Measurements from ENCODE around the gene XPO4. TPM values are rescaled to one million over a fixed set of nuclear protein-coding genes. Genes with fewer than 3 reads are reported as not detected.

Gene XPO4
- total RNA-seq, 1 donor from 2014 or later, result 27.4 TPM

DNA sequence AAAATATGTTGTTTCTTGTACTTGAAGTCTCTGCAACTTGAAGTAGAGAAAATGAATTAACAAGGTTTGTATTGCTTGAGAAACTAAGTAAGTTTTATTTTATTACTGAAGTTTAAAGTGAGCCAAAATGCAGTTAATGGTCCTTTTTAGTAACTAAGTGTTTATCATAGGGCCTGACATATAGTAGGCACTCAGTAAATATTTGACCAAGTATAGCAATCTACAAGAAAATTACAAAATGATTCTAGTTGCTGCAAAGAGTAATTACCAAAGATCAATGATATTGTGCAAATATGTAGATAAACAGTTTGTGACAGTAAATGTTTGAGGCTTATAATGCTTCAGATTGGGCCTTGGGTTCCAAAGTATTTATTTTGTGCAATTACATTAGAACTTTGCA, 2.4 kb upstream of the XPO4 start:
- Mint-ChIP-seq H3K27me3 (peaks cover 2% of the 10 kb centered on the region), H3K27ac (no peak overlapping the region), H3K4me1 (peaks cover 19% of the 10 kb centered on the region), H3K9me3 (no peaks in the 10 kb centered on the region), H3K4me3 (no peak overlapping the region), H3K36me3 (ENCODE audit: low read depth) (peaks cover 10% of the 10 kb centered on the region)
- ATAC-seq (ENCODE audit: low read depth), result no peak
- ChIA-PET CTCF (no interaction called here), POLR2A (no interaction called here)
- TF ChIP-seq, protein P1, sequence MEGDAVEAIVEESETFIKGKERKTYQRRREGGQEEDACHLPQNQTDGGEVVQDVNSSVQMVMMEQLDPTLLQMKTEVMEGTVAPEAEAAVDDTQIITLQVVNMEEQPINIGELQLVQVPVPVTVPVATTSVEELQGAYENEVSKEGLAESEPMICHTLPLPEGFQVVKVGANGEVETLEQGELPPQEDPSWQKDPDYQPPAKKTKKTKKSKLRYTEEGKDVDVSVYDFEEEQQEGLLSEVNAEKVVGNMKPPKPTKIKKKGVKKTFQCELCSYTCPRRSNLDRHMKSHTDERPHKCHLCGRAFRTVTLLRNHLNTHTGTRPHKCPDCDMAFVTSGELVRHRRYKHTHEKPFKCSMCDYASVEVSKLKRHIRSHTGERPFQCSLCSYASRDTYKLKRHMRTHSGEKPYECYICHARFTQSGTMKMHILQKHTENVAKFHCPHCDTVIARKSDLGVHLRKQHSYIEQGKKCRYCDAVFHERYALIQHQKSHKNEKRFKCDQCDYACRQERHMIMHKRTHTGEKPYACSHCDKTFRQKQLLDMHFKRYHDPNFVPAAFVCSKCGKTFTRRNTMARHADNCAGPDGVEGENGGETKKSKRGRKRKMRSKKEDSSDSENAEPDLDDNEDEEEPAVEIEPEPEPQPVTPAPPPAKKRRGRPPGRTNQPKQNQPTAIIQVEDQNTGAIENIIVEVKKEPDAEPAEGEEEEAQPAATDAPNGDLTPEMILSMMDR (IDR thresholded peaks at IDR 0.05), result no peak
- DNase-seq, result no peak
- intact Hi-C loops (cut with micrococcal nuclease), result loop anchor here (5.0 kb wide), 3 partner anchors 203 to 1043 kb away; partner anchors contain the start of genes IL17D, ZDHHC20 and ZMYM5

DNA sequence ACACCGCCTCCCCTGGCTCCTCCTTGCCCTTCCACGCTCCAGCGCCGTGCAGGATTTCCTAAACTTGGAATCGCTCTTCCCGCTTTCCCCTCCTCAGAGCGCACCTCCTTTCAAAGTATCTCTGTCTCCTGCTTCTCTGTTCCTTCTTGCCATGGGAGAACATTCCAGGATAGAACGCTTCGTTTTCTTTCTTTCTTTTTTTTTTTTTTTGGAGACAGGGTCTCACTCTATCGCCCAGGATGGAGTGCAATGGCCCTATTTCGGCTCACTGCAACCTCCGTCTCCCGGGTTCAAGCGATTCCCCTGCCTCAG, 574 bp upstream of the XPO4 start:
- no peaks in the 10 kb centered on the region for H3K9me3 Mint-ChIP-seq
- DNase-seq (no peak), ATAC-seq (ENCODE audit: low read depth) (no peak)
- peaks cover 2% of the 10 kb centered on the region for H3K27me3 Mint-ChIP-seq
- CTCF ChIA-PET, result no interaction called here
- intact Hi-C loops (cut with micrococcal nuclease), result loop anchor here (1.0 to 5.0 kb wide), 7 partner anchors 201 to 1041 kb away; partner anchors contain the start of genes CRYL1, IL17D, MICU2 and MRPL57
- TF ChIP-seq, protein P1 (IDR thresholded peaks at IDR 0.05), result no peak
- H3K36me3 Mint-ChIP-seq (ENCODE audit: low read depth), result peaks cover 20% of the 10 kb centered on the region
- peak overlapping the region; percentile 81 for H3K27ac Mint-ChIP-seq
- H3K4me1 Mint-ChIP-seq, result peaks cover 30% of the 10 kb centered on the region
- peak overlapping the region; percentile 90 for H3K4me3 Mint-ChIP-seq
- POLR2A ChIA-PET, result interaction anchor here (0.5 to 3.1 kb wide), 9 partner anchors 8 to 1121 kb away, joined by 3 to 19 read pairs (median 3); partner anchors contain the start of genes EEF1AKMT1, MICU2 and PSPC1

GRCh38 chr13:20901668-20902437, 693 bp downstream of the XPO4 start:
- peak overlapping the region; percentile 91 for H3K4me3 Mint-ChIP-seq
- TF ChIP-seq, protein P1 (IDR thresholded peaks at IDR 0.05), result no peak
- CTCF ChIA-PET, result no interaction called here
- POLR2A ChIA-PET, result interaction anchor here (0.5 to 3.1 kb wide), 7 partner anchors 109 to 1119 kb away, joined by 3 to 19 read pairs (median 3); partner anchors contain the start of genes EEF1AKMT1, MICU2, MRPL57 and PSPC1
- DNase-seq, result peak; percentile 30
- intact Hi-C loops (cut with micrococcal nuclease), result loop anchor here (1.0 to 5.0 kb wide), 8 partner anchors 129 to 1040 kb away; partner anchors contain the start of genes CRYL1, EEF1AKMT1, IFT88 and IL17D
- ATAC-seq (ENCODE audit: low read depth), result peak; percentile 18
- peaks cover 35% of the 10 kb centered on the region for H3K4me1 Mint-ChIP-seq
- no peaks in the 10 kb centered on the region for H3K9me3 Mint-ChIP-seq
- peak overlapping the region; percentile 86 for H3K27ac Mint-ChIP-seq
- H3K36me3 Mint-ChIP-seq (ENCODE audit: low read depth), result peaks cover 20% of the 10 kb centered on the region
- H3K27me3 Mint-ChIP-seq, result no peaks in the 10 kb centered on the region

DNA sequence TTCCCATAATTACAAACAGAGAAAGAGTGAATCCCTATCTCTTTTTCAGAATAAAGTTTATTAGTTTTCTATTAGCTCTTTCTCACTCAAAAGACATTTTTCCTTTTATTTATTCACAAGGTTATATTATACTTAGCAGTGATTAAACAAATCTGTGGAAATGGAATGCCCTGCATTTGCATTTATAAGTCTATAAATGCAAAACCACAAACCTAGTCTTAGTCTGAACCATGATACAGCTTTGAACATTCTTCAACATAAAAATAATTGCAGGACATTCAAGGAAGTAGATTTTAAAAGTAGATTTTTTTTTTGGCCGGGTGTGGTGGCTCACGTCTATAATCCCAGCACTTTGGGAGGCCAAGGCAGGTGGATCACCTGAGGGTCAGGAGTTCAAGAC, 8.3 kb downstream of the XPO4 start:
- Mint-ChIP-seq H3K4me1 (peaks cover 20% of the 10 kb centered on the region), H3K9me3 (no peaks in the 10 kb centered on the region), H3K36me3 (ENCODE audit: low read depth) (peaks cover 18% of the 10 kb centered on the region), H3K27ac (no peak overlapping the region), H3K4me3 (no peak overlapping the region), H3K27me3 (no peaks in the 10 kb centered on the region)
- ChIA-PET CTCF (no interaction called here), POLR2A (no interaction called here)
- TF ChIP-seq, protein P1 (IDR thresholded peaks at IDR 0.05), result no peak
- DNase-seq (no peak), ATAC-seq (ENCODE audit: low read depth) (no peak)
- intact Hi-C loops (cut with micrococcal nuclease), result no loop called here

GRCh38 chr13:20891768-20892167, 10.8 kb downstream of the XPO4 start:
- ATAC-seq (ENCODE audit: low read depth), result no peak
- Mint-ChIP-seq H3K36me3 (ENCODE audit: low read depth) (peaks cover 22% of the 10 kb centered on the region), H3K9me3 (no peaks in the 10 kb centered on the region), H3K27me3 (no peaks in the 10 kb centered on the region), H3K4me3 (no peak overlapping the region), H3K27ac (no peak overlapping the region), H3K4me1 (peaks cover 11% of the 10 kb centered on the region)
- ChIA-PET CTCF (interaction anchor here (0.7 kb wide), 1 partner anchor 285 kb away, joined by 3 read pairs; the partner anchor contains the start of genes MRPL57 and SKA3), POLR2A (no interaction called here)
- no peak for DNase-seq
- TF ChIP-seq, protein P1 (IDR thresholded peaks at IDR 0.05), result no peak
- intact Hi-C loops (cut with micrococcal nuclease), result no loop called here
